ENCODE measurements around the gene NSD1. TPM values are rescaled to one million over a fixed set of nuclear protein-coding genes. Genes with fewer than 3 reads are reported as not detected.

The NSD1 gene
- total and polyA plus RNA-seq, 9 of the 15 experiments (the other 6 are each of a cell fraction or from before 2014, with no cell fraction given) = 3.8 to 51.0 (median 24.7) TPM

DNA sequence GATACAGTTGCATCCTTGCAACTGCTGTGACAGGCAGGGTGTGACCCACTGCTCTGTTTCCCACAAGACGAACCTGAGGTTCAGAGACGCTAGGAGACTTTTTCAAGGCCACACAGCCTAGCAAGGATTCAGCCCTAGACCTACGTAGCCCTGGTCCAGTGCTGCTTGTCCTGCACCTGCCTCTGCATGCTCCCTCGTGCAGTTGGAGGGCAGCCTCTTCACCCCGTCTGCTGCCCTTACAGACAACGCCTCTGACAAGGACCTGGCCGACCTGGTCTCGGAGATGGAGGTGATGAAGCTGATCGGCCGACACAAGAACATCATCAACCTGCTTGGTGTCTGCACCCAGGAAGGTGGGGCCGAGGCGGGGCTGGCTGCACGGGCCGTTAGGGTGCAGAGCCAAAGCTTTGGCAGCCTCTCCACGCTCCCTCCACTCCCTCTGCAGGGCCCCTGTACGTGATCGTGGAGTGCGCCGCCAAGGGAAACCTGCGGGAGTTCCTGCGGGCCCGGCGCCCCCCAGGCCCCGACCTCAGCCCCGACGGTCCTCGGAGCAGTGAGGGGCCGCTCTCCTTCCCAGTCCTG lies 38.4 kb upstream of the NSD1 start:
- H2AFZ ChIP-seq (ENCODE audit: low read depth, low read length) = no peak overlapping the region
- no peak for FAIRE-seq
- no peak overlapping the region for H3K4me2 ChIP-seq (ENCODE audit: insufficient read depth, low read length)
- peaks cover 5% of the 10 kb centered on the region; the same call in 1 of the 3 replicates for H3K36me3 ChIP-seq (ENCODE audit: control insufficient read depth, insufficient read depth, low read length)
- 79% methylated on average over 18 of the region's 28 CpGs for WGBS (ENCODE audit: insufficient coverage, low coverage, missing lambda C conversion rate)
- intact Hi-C loops (cut with micrococcal nuclease) (loop anchor here (5.0 kb wide), 1 partner anchor 278 kb away; no protein-coding TSS in a partner anchor), in situ Hi-C loops (cut with MboI) (no loop called here)
- H4K20me1 ChIP-seq (replicated peaks; ENCODE audit: control insufficient read depth, insufficient read depth, low read length) = no peaks in the 10 kb centered on the region
- H3K4me1 ChIP-seq (replicated peaks in 1 of 2; ENCODE audit: control insufficient read depth in 2 of 2, insufficient read depth in 2 of 2, low read length in 2 of 2) = peaks cover 0 to 49% of the 10 kb centered on the region in 2 experiments; a peak in 2 of 5 replicates
- no peaks in the 10 kb centered on the region for H3K79me2 ChIP-seq (ENCODE audit: control insufficient read depth, insufficient read depth, low read length)
- H3K4me3 ChIP-seq = no peak overlapping the region
- no peaks in the 10 kb centered on the region for H3K9me3 ChIP-seq (replicated peaks; ENCODE audit: control insufficient read depth, insufficient read depth, low read depth, low read length)
- DNase-seq (ENCODE audit: extremely low read depth in 1 of 4, low spot score in 3 of 4) = no peak
- H3K9me1 ChIP-seq (ENCODE audit: control insufficient read depth, insufficient read depth, low read length) = no peaks in the 10 kb centered on the region
- ChIA-PET CTCF (ENCODE audit: low intra/inter-chr PET ratio) (no interaction called here), POLR2A (interaction anchor here (0.6 to 0.8 kb wide), 2 partner anchors 18 to 88 kb away, joined by 4 to 6 read pairs; no protein-coding TSS in a partner anchor)
- no peak for ATAC-seq
- H3K27ac ChIP-seq (ENCODE audit: extremely low read depth, low read depth, low read length) = no peak overlapping the region
- BruUV-seq (replicated peaks) = no TSS peak
- H3K27me3 ChIP-seq (ENCODE audit: control insufficient read depth in 2 of 2, insufficient read depth in 2 of 2, low read length in 2 of 2) = no peaks in the 10 kb centered on the region
- no peak overlapping the region for H3K9ac ChIP-seq (ENCODE audit: insufficient read depth in 1 of 2, low read depth in 2 of 2, low read length in 2 of 2)
- TF ChIP-seq ETS2 (tag; IDR thresholded peaks at IDR 0.05; ENCODE audit: borderline replicate concordance, poor library complexity, severe bottlenecking) (no peak), BDP1 (IDR thresholded peaks at IDR 0.05; ENCODE audit: insufficient read depth, insufficient read length) (no peak), NFIC (IDR thresholded peaks at IDR 0.05) (no peak), BHLHE40 (IDR thresholded peaks at IDR 0.05; ENCODE audit: low read length) (no peak), CEBPB (tag; IDR thresholded peaks at IDR 0.05) (no peak), ZNF384 (IDR thresholded peaks at IDR 0.05; ENCODE audit: low read depth, low read length) (no peak)
- TF ChIP-seq, protein P1, sequence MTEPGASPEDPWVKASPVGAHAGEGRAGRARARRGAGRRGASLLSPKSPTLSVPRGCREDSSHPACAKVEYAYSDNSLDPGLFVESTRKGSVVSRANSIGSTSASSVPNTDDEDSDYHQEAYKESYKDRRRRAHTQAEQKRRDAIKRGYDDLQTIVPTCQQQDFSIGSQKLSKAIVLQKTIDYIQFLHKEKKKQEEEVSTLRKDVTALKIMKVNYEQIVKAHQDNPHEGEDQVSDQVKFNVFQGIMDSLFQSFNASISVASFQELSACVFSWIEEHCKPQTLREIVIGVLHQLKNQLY (CRISPR knock-in tag; conservative IDR thresholded peaks at IDR 0.05) = no peak
- TF ChIP-seq, protein P2, sequence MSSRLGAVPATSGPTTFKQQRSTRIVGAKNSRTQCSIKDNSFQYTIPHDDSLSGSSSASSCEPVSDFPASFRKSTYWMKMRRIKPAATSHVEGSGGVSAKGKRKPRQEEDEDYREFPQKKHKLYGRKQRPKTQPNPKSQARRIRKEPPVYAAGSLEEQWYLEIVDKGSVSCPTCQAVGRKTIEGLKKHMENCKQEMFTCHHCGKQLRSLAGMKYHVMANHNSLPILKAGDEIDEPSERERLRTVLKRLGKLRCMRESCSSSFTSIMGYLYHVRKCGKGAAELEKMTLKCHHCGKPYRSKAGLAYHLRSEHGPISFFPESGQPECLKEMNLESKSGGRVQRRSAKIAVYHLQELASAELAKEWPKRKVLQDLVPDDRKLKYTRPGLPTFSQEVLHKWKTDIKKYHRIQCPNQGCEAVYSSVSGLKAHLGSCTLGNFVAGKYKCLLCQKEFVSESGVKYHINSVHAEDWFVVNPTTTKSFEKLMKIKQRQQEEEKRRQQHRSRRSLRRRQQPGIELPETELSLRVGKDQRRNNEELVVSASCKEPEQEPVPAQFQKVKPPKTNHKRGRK (tag; IDR thresholded peaks at IDR 0.05) = no peak
- TF ChIP-seq, protein P3, sequence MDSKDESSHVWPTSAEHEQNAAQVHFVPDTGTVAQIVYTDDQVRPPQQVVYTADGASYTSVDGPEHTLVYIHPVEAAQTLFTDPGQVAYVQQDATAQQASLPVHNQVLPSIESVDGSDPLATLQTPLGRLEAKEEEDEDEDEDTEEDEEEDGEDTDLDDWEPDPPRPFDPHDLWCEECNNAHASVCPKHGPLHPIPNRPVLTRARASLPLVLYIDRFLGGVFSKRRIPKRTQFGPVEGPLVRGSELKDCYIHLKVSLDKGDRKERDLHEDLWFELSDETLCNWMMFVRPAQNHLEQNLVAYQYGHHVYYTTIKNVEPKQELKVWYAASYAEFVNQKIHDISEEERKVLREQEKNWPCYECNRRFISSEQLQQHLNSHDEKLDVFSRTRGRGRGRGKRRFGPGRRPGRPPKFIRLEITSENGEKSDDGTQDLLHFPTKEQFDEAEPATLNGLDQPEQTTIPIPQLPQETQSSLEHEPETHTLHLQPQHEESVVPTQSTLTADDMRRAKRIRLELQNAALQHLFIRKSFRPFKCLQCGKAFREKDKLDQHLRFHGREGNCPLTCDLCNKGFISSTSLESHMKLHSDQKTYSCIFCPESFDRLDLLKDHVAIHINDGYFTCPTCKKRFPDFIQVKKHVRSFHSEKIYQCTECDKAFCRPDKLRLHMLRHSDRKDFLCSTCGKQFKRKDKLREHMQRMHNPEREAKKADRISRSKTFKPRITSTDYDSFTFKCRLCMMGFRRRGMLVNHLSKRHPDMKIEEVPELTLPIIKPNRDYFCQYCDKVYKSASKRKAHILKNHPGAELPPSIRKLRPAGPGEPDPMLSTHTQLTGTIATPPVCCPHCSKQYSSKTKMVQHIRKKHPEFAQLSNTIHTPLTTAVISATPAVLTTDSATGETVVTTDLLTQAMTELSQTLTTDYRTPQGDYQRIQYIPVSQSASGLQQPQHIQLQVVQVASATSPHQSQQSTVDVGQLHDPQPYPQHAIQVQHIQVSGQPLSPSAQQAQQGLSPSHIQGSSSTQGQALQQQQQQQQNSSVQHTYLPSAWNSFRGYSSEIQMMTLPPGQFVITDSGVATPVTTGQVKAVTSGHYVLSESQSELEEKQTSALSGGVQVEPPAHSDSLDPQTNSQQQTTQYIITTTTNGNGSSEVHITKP (IDR thresholded peaks at IDR 0.05; ENCODE audit: partially characterized antibody) = no peak
- TF ChIP-seq, protein P4, sequence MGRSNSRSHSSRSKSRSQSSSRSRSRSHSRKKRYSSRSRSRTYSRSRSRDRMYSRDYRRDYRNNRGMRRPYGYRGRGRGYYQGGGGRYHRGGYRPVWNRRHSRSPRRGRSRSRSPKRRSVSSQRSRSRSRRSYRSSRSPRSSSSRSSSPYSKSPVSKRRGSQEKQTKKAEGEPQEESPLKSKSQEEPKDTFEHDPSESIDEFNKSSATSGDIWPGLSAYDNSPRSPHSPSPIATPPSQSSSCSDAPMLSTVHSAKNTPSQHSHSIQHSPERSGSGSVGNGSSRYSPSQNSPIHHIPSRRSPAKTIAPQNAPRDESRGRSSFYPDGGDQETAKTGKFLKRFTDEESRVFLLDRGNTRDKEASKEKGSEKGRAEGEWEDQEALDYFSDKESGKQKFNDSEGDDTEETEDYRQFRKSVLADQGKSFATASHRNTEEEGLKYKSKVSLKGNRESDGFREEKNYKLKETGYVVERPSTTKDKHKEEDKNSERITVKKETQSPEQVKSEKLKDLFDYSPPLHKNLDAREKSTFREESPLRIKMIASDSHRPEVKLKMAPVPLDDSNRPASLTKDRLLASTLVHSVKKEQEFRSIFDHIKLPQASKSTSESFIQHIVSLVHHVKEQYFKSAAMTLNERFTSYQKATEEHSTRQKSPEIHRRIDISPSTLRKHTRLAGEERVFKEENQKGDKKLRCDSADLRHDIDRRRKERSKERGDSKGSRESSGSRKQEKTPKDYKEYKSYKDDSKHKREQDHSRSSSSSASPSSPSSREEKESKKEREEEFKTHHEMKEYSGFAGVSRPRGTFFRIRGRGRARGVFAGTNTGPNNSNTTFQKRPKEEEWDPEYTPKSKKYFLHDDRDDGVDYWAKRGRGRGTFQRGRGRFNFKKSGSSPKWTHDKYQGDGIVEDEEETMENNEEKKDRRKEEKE (IDR thresholded peaks at IDR 0.05; ENCODE audit: borderline replicate concordance in 1 of 2, control insufficient read depth in 1 of 2, low read depth in 2 of 2, low read length in 1 of 2) = no peak

All from K562 (cell line).